Stimulated activated CD4-positive, alpha-beta T cell treated with anti-CD3 and anti-CD28 coated beads, Interleukin-12 subunit alpha, Interleukin-12 subunit beta, amount 100 ng/mL, for 24 hours (primary cell): Measurements from ENCODE around the gene FAM136A.
"Not testable (repeated sequence)": the region's sequence is repeated elsewhere in the genome, so short reads cannot be mapped to it uniquely, and the experiment has no call there.

Experiments
- DNase-seq, 2 experiments: peaks; one replicate each; pipeline ENCODE4 v3.0.0-alpha.2; 2020; ENCODE audit warnings: low read depth in 2 of 2

FAM136A gene

GRCh38 chr2:70297828-70298227, 4.0 kb downstream of the FAM136A start:
- not testable (repeated sequence) for DNase-seq

- DNase-seq, result no peak
Observed at GRCh38 chr2:70283500-70284191, 18.2 kb downstream of the FAM136A start.

GRCh38 chr2:70282439-70282838, 19.4 kb downstream of the FAM136A start:
- no peak for DNase-seq

- no peak for DNase-seq
Observed at GRCh38 chr2:70280242-70280798, 21.5 kb downstream of the FAM136A start.

GRCh38 chr2:70270323-70270722, 31.5 kb downstream of the FAM136A start:
- no peak for DNase-seq

GRCh38 chr2:70269422-70270302, 32.2 kb downstream of the FAM136A start:
- not testable (repeated sequence) for DNase-seq

- not testable (repeated sequence) for DNase-seq
Observed at GRCh38 chr2:70266925-70267324, 34.9 kb downstream of the FAM136A start.

- DNase-seq, result no peak
Observed at GRCh38 chr2:70261501-70261900, 40.4 kb downstream of the FAM136A start.

GRCh38 chr2:70258532-70258875, 43.4 kb downstream of the FAM136A start:
- no peak for DNase-seq

GRCh38 chr2:70255637-70256314, 46.1 kb downstream of the FAM136A start:
- no peak for DNase-seq

- DNase-seq, result no peak
Observed at GRCh38 chr2:70250434-70250833, 51.4 kb downstream of the FAM136A start.

GRCh38 chr2:70248181-70248847, 53.6 kb downstream of the FAM136A start, which contains the start of gene TIA1:
TSS of gene TIA1 (minus strand) at chr2:70248628. CDS start at chr2:70248430, 198 bp downstream.
- DNase-seq, result peak; percentile 97 to 98

GRCh38 chr2:70247364-70248180, 54.3 kb downstream of the FAM136A start:
- no peak for DNase-seq
